SK-N-SH (cell line): Measurements from ENCODE around the gene TNFRSF11A. TPM values are rescaled to one million over a fixed set of nuclear protein-coding genes. Genes with fewer than 3 reads are reported as not detected.

Experiments used
- CTCF ChIA-PET: fragments of 300-600, 350-600 bp; formaldehyde crosslinking; extraction: SDS; loops from one replicate; lab custom pipeline; 2021; lab: Yijun Ruan, JAX
- POLR2A ChIA-PET: fragments of 350-600 bp; sonication (Branson Sonifier 250); formaldehyde crosslinking; extraction: SDS; loops from one replicate; lab custom pipeline; 2020; ENCODE audit warnings: antibody characterized with exemption, inconsistent platforms; lab: Yijun Ruan, JAX
- DNase-seq: peaks from one replicate; pipeline ENCODE4 v3.0.0; 2012
- H2AFZ ChIP-seq: fragments of 200-600 bp; sonication (generic); 2 replicates; pipeline ENCODE4 v1.8.1; 2016; ENCODE audit warnings: antibody characterized with exemption, mild to moderate bottlenecking, low read depth
- H3F3A ChIP-seq: fragments of 200-600 bp; sonication (generic); replicated peaks from 2 replicates; pipeline ENCODE3; 2016; ENCODE audit warnings: antibody characterized with exemption, mild to moderate bottlenecking; ENCODE audit not compliant: insufficient read depth
- H3K27ac ChIP-seq, 2 experiments: fragments of 200-500 bp in 1 of 2; fragments of 200-600 bp in 1 of 2; sonication (Bioruptor generic) in 1 of 2; sonication (generic), shearing (Covaris generic) in 1 of 2; 2 replicates each; pipeline versions ENCODE4 v1.5.1 to v1.6.1; 2014 to 2016; ENCODE audit warnings: low read depth in 2 of 2, inconsistent platforms in 1 of 2, low read length in 1 of 2, mild to moderate bottlenecking in 1 of 2, mixed read lengths in 1 of 2
- H3K27me3 ChIP-seq: fragments of 200-600 bp; sonication (generic), shearing (Covaris generic); 2 replicates; pipeline ENCODE4 v1.6.1; 2016; ENCODE audit warnings: mixed run types; ENCODE audit not compliant: insufficient read depth
- H3K36me3 ChIP-seq, 2 experiments: fragments of 200-500 bp in 1 of 2; fragments of 200-600 bp in 1 of 2; sonication (Bioruptor generic) in 1 of 2; sonication (generic) in 1 of 2; replicated peaks in 1 of 2; 2 replicates each; pipeline versions ENCODE3 to v1.5.1; 2014 to 2016; ENCODE audit warnings: low read length in 1 of 2, mild to moderate bottlenecking in 1 of 2; ENCODE audit not compliant: insufficient read depth in 2 of 2, control insufficient read depth in 1 of 2
- H3K4me1 ChIP-seq, 2 experiments: fragments of 200-500 bp in 1 of 2; fragments of 200-600 bp in 1 of 2; sonication (Bioruptor generic) in 1 of 2; sonication (generic), shearing (Covaris generic) in 1 of 2; 2 replicates each; pipeline versions ENCODE4 v1.5.1 to v1.6.1; 2014 to 2016; ENCODE audit warnings: low read depth in 1 of 2, low read length in 1 of 2, mixed run types in 1 of 2; ENCODE audit not compliant: insufficient read depth in 2 of 2, control insufficient read depth in 1 of 2
- H3K4me2 ChIP-seq: fragments of 200-600 bp; sonication (generic), shearing (Covaris generic); 2 replicates; pipeline ENCODE4 v1.6.1; 2017; ENCODE audit warnings: mixed run types
- H3K4me3 ChIP-seq, 2 experiments: fragments of 200-500 bp in 1 of 2; fragments of 200-600 bp in 1 of 2; sonication (Bioruptor generic) in 1 of 2; sonication (generic), shearing (Covaris generic) in 1 of 2; 2 replicates each; pipeline versions ENCODE4 v1.5.1 to v1.8.1; 2014 to 2016; ENCODE audit warnings: low read depth in 2 of 2, inconsistent platforms in 1 of 2, low read length in 1 of 2, mild to moderate bottlenecking in 1 of 2, mixed read lengths in 1 of 2, moderate library complexity in 1 of 2
- H3K79me2 ChIP-seq: fragments of 200-600 bp; sonication (generic); 2 replicates; pipeline ENCODE4 v1.8.1; 2017; ENCODE audit warnings: mild to moderate bottlenecking; ENCODE audit not compliant: insufficient read depth
- H3K9ac ChIP-seq: fragments of 200-600 bp; sonication (generic); 2 replicates; pipeline ENCODE4 v1.6.1; 2017; ENCODE audit warnings: mixed run types
- H3K9me2 ChIP-seq: fragments of 200-600 bp; sonication (generic); 2 replicates; pipeline ENCODE4 v1.6.1; 2017; ENCODE audit warnings: mixed run types
- H3K9me3 ChIP-seq: fragments of 200-600 bp; sonication (generic); 2 replicates; pipeline ENCODE4 v1.6.1; 2017; ENCODE audit warnings: mixed run types, mild to moderate bottlenecking, moderate library complexity
- H4K20me1 ChIP-seq: fragments of 200-600 bp; sonication (generic); 2 replicates; pipeline ENCODE4 v1.6.1; 2017; ENCODE audit warnings: mild to moderate bottlenecking, mixed run types; ENCODE audit not compliant: insufficient read depth
- CHD2 ChIP-seq: fragments of 150-350 bp; IDR thresholded peaks from 2 replicates; pipeline ENCODE4 v1.6.1; 2018; ENCODE audit warnings: low read length; ENCODE audit not compliant: partially characterized antibody
- CTCF ChIP-seq: fragments of 200-600 bp; sonication (generic); IDR thresholded peaks from 2 replicates; pipeline ENCODE4 v1.6.1; 2017; ENCODE audit warnings: antibody characterized with exemption, mild to moderate bottlenecking, moderate library complexity
- ELF1 ChIP-seq: IDR thresholded peaks from 2 replicates; pipeline ENCODE4 v1.4.0; 2012
- EP300 ChIP-seq, 2 experiments: IDR thresholded peaks; 2 replicates each; pipeline versions ENCODE4 v1.4.0 to v1.6.1; 2012; ENCODE audit warnings: borderline replicate concordance in 1 of 2, low read depth in 1 of 2, low read length in 1 of 2
- FOXM1 ChIP-seq: IDR thresholded peaks from 2 replicates; pipeline ENCODE4 v1.4.0; 2012; ENCODE audit warnings: low read depth, mild to moderate bottlenecking
- GABPA ChIP-seq: IDR thresholded peaks from 2 replicates; pipeline ENCODE4 v1.4.0; 2012; ENCODE audit warnings: low read depth, mild to moderate bottlenecking
- GATA2 ChIP-seq: sonication (generic); formaldehyde crosslinking; IDR thresholded peaks from 2 replicates; pipeline ENCODE4 v1.5.0; 2020; ENCODE audit warnings: mild to moderate bottlenecking, missing genetic modification reagents
- IRF3 ChIP-seq: fragments of 150-350 bp; IDR thresholded peaks from 2 replicates; pipeline ENCODE4 v1.6.1; 2016; ENCODE audit warnings: mild to moderate bottlenecking, low read depth, low read length
- MXI1 ChIP-seq: IDR thresholded peaks from 2 replicates; pipeline ENCODE4 v1.6.1; 2012; ENCODE audit warnings: mild to moderate bottlenecking, low read depth, low read length, improper control_type of control experiment
- NRF1 ChIP-seq: IDR thresholded peaks from 2 replicates; pipeline ENCODE4 v1.6.1; 2012; ENCODE audit warnings: low read depth, mild to moderate bottlenecking, low read length
- POLR2AphosphoS5 ChIP-seq: IDR thresholded peaks from 2 replicates; pipeline ENCODE4 v1.6.1; 2012; ENCODE audit warnings: low read depth, low read length
- RXRA ChIP-seq: IDR thresholded peaks from 2 replicates; pipeline ENCODE4 v1.4.0; 2012; ENCODE audit warnings: low read depth, mild to moderate bottlenecking, borderline replicate concordance
- SMC3 ChIP-seq: IDR thresholded peaks from 2 replicates; pipeline ENCODE4 v1.6.1; 2012; ENCODE audit warnings: low read depth, low read length, improper control_type of control experiment
- TCF12 ChIP-seq: IDR thresholded peaks from 2 replicates; pipeline ENCODE4 v1.4.0; 2012
- USF2 ChIP-seq: fragments of 150-350 bp; IDR thresholded peaks from 2 replicates; pipeline ENCODE4 v1.6.1; 2017; ENCODE audit warnings: antibody characterized with exemption, low read length, low read depth, borderline replicate concordance
- WGBS: methylation state at CpG from one replicate; pipeline ENCODE4 v1.1.6; 2017; ENCODE audit warnings: low lambda C conversion rate; 5-methylcytosine and 5-hydroxymethylcytosine counted together
- polyA plus RNA-seq, 3 experiments: library from polyadenylated mRNA; depleted of rRNA; stranded (reverse); fragments of >200 nt; gene quantifications; 2 replicates each; pipeline ENCODE4 v1.2.3, GENCODE V29; 2012
- TF ChIP-seq, protein P1 (sequence below): IDR thresholded peaks from 2 replicates; pipeline ENCODE4 v1.4.0; 2012; ENCODE audit warnings: low read depth, borderline replicate concordance

The TNFRSF11A gene
- polyA plus RNA-seq, 1 of the 3 experiments (the other 2 are of a cell fraction): 5.1 TPM

DNA sequence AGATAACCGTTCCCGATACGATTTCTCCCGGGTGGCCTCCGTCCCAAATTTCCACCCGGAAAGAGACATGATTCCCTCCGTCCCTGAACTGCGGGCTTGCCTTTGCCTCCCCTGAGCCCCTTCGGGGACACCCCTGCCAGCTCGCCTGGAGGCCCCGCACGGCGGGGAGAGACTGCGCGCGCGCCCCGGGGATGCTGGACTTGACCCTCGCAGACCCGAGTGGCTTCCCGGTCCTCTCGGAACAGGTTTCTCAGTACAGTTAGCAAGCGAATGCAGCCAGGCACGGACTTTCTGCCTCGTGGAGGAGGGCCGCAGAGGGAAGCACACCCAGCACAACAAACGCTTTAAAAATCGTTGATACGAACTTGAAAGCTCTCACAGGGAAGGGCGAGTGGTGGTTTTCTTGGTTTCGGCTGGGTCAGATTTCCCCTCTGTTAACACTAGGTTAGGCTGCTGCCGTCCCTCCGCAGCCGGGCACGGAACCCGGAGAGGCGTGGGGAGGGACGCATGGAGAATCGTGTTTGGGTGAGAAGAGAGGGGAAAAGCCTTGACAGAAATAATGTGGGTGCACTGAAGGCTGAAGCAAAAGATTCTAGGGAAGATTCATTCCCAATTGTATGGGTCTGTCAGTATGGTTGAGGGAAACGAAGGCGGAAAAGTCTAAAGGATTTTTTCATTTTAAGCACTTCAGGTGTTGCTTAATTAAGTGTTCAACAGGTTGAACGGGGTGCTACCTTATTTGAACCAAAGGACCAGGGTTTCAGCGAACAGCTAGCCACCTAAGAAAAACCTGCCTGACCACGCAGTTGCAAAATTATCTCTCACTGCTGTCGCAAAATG lies 916 bp downstream of the TNFRSF11A start:
- Histone ChIP-seq H3F3A (no peaks in the 10 kb centered on the region), H3K4me2 (peak overlapping the region; percentile 89), H3K27ac (no peak overlapping the region), H3K4me3 (peak overlapping the region; percentile 66 to 86), H3K79me2 (no peaks in the 10 kb centered on the region), H3K9me2 (no peaks in the 10 kb centered on the region), H3K9me3 (no peaks in the 10 kb centered on the region), H3K4me1 (peaks cover 8 to 12% of the 10 kb centered on the region in 2 experiments; a peak in 2 of 4 replicates), H3K9ac (peak overlapping the region; percentile 64), H3K27me3 (no peaks in the 10 kb centered on the region)
- POLR2A ChIA-PET: no interaction called here
- 17% methylated on average over 37 of the region's 45 CpGs for WGBS
- CTCF ChIA-PET: interaction anchor here (0.6 to 2.0 kb wide), 9 partner anchors 10 to 259 kb away, joined by 3 to 9 read pairs (median 4); no protein-coding TSS in a partner anchor
- peak; percentile 69 for DNase-seq
- TF ChIP-seq USF2: no peak
- no peak for TF ChIP-seq EP300 (IDR thresholded peaks at IDR 0.05; ENCODE audit: borderline replicate concordance in 1 of 2, low read depth in 1 of 2, low read length in 1 of 2)
- no peak for TF ChIP-seq CHD2
- TF ChIP-seq POLR2AphosphoS5: no peak
- no peak for TF ChIP-seq NRF1
- no peak for TF ChIP-seq GABPA
- no peak for TF ChIP-seq SMC3
- TF ChIP-seq, all 33 proteins: peak for 0
- no peaks in the 10 kb centered on the region for H3K36me3 ChIP-seq
- peak overlapping the region; percentile 95 for H2AFZ ChIP-seq
- H4K20me1 ChIP-seq: no peaks in the 10 kb centered on the region

GRCh38 chr18:62326646-62327348 lies 1.7 kb downstream of the TNFRSF11A start:
- H3K4me2 ChIP-seq: peak overlapping the region; percentile 89
- WGBS: 90% methylated on average over 12 of the region's 12 CpGs
- H3K4me3 ChIP-seq: peak overlapping the region in 1 of 2 experiments; percentile 86; a peak in 2 of 4 replicates
- no peaks in the 10 kb centered on the region for H3K9me3 ChIP-seq
- no peaks in the 10 kb centered on the region for H3K27me3 ChIP-seq
- POLR2A ChIA-PET: no interaction called here
- no peaks in the 10 kb centered on the region for H3K79me2 ChIP-seq
- no peaks in the 10 kb centered on the region for H3K9me2 ChIP-seq
- CTCF ChIA-PET: interaction anchor here (1.0 to 2.0 kb wide), 3 partner anchors 77 to 259 kb away, joined by 3 to 9 read pairs (median 3); no protein-coding TSS in a partner anchor
- no peak for DNase-seq
- no peaks in the 10 kb centered on the region for H4K20me1 ChIP-seq
- H3K4me1 ChIP-seq: peaks cover 8 to 12% of the 10 kb centered on the region in 2 experiments; a peak in 2 of 4 replicates
- no peak overlapping the region for H3K9ac ChIP-seq
- H3K36me3 ChIP-seq: no peaks in the 10 kb centered on the region
- no peaks in the 10 kb centered on the region for H3F3A ChIP-seq
- no peak overlapping the region for H3K27ac ChIP-seq
- H2AFZ ChIP-seq: no peak overlapping the region
- TF ChIP-seq CTCF (no peak), GATA2 (no peak), ELF1 (no peak), RXRA (no peak), TCF12 (no peak), MXI1 (no peak), IRF3 (no peak), FOXM1 (no peak), POLR2AphosphoS5 (no peak)
- TF ChIP-seq, protein P1, sequence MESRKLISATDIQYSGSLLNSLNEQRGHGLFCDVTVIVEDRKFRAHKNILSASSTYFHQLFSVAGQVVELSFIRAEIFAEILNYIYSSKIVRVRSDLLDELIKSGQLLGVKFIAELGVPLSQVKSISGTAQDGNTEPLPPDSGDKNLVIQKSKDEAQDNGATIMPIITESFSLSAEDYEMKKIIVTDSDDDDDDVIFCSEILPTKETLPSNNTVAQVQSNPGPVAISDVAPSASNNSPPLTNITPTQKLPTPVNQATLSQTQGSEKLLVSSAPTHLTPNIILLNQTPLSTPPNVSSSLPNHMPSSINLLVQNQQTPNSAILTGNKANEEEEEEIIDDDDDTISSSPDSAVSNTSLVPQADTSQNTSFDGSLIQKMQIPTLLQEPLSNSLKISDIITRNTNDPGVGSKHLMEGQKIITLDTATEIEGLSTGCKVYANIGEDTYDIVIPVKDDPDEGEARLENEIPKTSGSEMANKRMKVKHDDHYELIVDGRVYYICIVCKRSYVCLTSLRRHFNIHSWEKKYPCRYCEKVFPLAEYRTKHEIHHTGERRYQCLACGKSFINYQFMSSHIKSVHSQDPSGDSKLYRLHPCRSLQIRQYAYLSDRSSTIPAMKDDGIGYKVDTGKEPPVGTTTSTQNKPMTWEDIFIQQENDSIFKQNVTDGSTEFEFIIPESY: no peak
